ENCODE results near the gene BCL11B.

The BCL11B gene

DNA sequence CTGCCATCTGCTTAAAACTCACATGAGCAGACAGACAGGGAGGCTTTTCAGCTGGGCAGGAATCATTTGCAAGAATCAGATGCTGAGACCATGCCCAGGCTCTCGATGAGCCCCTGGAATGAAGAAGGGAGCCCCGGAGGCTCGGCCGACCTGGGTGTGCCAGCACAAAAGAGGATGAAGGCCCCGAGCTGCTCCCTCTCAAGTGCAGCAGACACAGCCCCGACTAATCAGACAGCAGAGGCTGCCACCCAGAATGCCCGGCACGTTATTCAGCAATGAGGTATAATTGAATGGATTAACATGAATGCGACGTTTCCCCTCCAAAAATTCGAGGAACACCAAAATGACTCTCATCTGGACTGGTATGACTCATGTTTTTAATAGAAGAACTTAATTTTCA lies 58.9 kb downstream of the BCL11B start:
- no peak for DNase-seq
- TF ChIP-seq POLR2A (IDR thresholded peaks at IDR 0.05; ENCODE audit: low read length) (no peak), GATA1 (IDR thresholded peaks at IDR 0.05; ENCODE audit: low read depth, low read length) (no peak)

GRCh38 chr14:99212646-99213045 lies 59.4 kb downstream of the BCL11B start:
- no peak for DNase-seq
- no peak for TF ChIP-seq POLR2A (IDR thresholded peaks at IDR 0.05; ENCODE audit: low read length)
- no peak for TF ChIP-seq GATA1 (IDR thresholded peaks at IDR 0.05; ENCODE audit: low read depth, low read length)

GRCh38 chr14:99212199-99212598 lies 59.8 kb downstream of the BCL11B start:
- no peak for DNase-seq
- TF ChIP-seq GATA1 (IDR thresholded peaks at IDR 0.05; ENCODE audit: low read depth, low read length) = no peak
- TF ChIP-seq POLR2A (IDR thresholded peaks at IDR 0.05; ENCODE audit: low read length) = no peak

- TF ChIP-seq POLR2A (IDR thresholded peaks at IDR 0.05; ENCODE audit: low read length) (no peak), GATA1 (IDR thresholded peaks at IDR 0.05; ENCODE audit: low read depth, low read length) (no peak)
- no peak for DNase-seq
Observed at GRCh38 chr14:99211410-99211809, 60.6 kb downstream of the BCL11B start.

DNA sequence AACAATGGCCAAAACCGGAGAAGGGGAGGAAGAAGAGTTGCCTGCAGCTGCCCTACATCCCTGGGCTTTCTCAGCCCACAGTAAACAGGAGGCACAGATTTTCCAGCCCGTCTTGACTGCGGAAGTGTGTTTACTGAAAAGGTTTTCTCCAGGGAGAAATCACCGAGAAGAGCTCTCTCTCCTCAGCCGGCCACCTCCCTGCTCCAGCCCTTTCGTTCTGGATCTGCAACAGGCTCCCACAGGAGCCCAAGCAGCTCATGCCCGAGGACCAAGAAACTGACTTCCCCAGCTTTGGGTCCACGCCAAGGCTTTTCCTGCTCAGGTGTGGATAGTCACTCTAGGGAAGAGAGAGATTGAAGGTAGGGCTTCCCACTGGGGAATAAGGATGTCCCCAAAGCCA lies 61.7 kb downstream of the BCL11B start:
- TF ChIP-seq POLR2A (IDR thresholded peaks at IDR 0.05; ENCODE audit: low read length) (no peak), GATA1 (IDR thresholded peaks at IDR 0.05; ENCODE audit: low read depth, low read length) (no peak)
- DNase-seq = no peak

DNA sequence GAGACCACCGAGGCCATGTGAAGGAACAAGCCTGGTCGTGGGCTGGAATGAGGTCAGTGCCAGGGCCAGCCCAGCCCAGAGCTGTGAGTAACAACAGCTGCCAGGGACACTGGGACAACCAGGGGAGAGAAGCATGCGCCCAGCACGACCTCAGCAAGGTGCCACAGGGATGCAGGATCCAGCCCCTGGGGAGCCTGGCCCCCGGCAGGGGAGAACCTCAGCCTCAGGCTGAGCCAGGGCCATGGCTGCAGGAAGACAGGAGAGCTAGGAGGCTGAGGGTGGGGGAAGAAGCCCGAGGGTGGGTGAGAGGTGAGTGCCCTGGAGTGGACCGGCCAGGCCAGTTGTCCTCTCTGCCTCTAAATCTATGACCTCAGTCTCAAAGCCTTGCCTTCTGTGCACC lies 62.6 kb downstream of the BCL11B start:
- DNase-seq = no peak
- TF ChIP-seq GATA1 (IDR thresholded peaks at IDR 0.05; ENCODE audit: low read depth, low read length) = no peak
- TF ChIP-seq POLR2A (IDR thresholded peaks at IDR 0.05; ENCODE audit: low read length) = no peak

DNA sequence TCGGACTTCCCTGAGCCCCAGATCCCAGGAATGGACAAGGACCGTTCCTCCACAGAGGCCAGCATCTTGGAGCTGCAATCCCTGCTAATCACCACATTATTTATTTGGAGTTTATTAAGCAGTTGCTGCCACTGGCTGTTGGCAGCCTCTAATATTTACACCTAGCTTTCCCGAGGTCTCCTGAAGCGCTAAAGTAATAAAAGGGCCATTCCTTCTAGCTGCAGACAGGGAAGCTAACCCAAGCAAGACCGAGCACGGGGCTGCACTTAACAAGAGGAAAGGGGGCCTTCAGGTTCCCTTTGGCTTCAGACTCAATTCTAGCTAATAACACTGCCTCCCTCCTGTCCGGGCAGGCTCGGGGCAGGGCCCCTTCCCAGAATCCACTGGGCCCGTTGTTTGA lies 63.7 kb downstream of the BCL11B start:
- TF ChIP-seq POLR2A (IDR thresholded peaks at IDR 0.05; ENCODE audit: low read length) = no peak
- TF ChIP-seq GATA1 (IDR thresholded peaks at IDR 0.05; ENCODE audit: low read depth, low read length) = no peak
- DNase-seq = no peak

GRCh38 chr14:99207456-99207855 lies 64.5 kb downstream of the BCL11B start:
- no peak for TF ChIP-seq POLR2A (IDR thresholded peaks at IDR 0.05; ENCODE audit: low read length)
- no peak for TF ChIP-seq GATA1 (IDR thresholded peaks at IDR 0.05; ENCODE audit: low read depth, low read length)
- DNase-seq = no peak

DNA sequence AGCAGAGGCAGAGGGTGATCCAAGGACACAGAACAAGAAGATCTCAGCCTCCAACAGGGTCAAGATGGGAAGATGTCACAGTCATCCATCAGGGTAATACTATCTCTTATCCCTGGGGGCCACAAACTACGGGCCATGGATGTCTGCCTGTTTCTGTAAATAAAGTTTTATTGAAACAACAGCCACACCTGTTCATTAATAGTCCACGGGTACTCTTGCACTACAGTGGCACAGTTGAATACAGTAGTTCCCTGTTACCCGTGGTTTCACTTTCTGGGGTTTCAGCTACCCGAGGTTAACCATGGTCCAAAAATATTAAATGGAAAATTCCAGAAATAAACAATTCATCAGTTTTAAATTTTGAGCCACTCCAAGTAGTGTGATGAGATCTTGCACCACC lies 65.9 kb downstream of the BCL11B start:
- no peak for TF ChIP-seq GATA1 (IDR thresholded peaks at IDR 0.05; ENCODE audit: low read depth, low read length)
- DNase-seq = no peak

DNA sequence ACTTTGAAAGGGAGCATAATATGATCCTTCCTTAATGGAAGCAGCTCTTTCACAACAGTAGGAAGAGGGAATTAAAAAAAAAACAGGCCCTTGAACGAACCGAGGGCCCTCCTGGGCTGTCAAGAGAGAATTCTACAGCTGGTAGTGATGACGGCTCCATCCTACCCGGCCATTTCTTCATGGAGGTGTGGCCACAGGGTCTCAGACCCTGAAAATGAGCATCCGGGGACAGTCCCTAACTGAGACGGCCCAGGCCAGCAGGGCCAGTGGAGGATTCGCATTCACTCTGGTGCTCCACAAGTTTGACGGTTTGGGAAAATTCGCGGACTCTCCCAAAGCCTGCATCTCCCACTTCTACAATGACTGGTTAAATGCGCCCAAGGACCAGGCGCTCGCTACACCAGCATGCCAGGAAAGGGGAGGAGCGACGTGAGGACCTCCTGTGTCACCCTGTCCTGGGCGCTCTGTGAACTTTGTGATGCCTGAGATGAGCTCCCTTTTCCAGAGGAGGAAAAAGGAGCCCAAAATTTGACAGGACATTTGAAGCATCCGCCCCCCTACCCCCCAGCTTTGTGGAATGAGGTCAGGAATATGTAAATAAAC lies 66.8 kb downstream of the BCL11B start:
- TF ChIP-seq POLR2A (IDR thresholded peaks at IDR 0.05; ENCODE audit: low read length) = no peak
- no peak for TF ChIP-seq GATA1 (IDR thresholded peaks at IDR 0.05; ENCODE audit: low read depth, low read length)

GRCh38 chr14:99203801-99204200 lies 68.2 kb downstream of the BCL11B start:
- TF ChIP-seq POLR2A (IDR thresholded peaks at IDR 0.05; ENCODE audit: low read length) (no peak), GATA1 (IDR thresholded peaks at IDR 0.05; ENCODE audit: low read depth, low read length) (no peak)
- DNase-seq = no peak

More for the DNA sequence above, 66.8 kb downstream of the BCL11B start:
- no peak for DNase-seq

- no peak for DNase-seq
- TF ChIP-seq GATA1 (IDR thresholded peaks at IDR 0.05; ENCODE audit: low read depth, low read length) = no peak
- TF ChIP-seq POLR2A (IDR thresholded peaks at IDR 0.05; ENCODE audit: low read length) = no peak
Observed at GRCh38 chr14:99203080-99203479, 68.9 kb downstream of the BCL11B start.

DNA sequence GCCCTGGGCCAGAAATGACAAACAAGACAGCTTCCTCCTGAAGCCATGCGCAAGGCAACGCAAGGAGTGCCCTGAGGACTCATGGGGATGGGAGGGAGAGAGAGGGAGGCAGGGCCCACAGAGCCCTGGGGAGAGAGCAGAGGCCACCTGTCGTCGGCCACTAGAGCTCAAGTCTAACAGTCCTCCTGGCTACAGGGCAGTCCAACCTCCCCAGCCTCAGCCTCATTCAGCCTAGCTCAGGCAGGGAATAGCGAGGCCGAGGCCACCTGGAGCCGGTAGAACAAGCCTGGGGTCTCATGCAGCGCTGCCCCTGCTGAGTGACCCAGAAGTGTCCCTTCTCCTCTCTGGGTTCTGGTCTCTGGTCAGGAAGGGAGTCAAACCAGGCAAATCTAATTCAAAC lies 69.5 kb downstream of the BCL11B start:
- TF ChIP-seq GATA1 (IDR thresholded peaks at IDR 0.05; ENCODE audit: low read depth, low read length) (no peak), POLR2A (IDR thresholded peaks at IDR 0.05; ENCODE audit: low read length) (no peak)
- DNase-seq = no peak

DNA sequence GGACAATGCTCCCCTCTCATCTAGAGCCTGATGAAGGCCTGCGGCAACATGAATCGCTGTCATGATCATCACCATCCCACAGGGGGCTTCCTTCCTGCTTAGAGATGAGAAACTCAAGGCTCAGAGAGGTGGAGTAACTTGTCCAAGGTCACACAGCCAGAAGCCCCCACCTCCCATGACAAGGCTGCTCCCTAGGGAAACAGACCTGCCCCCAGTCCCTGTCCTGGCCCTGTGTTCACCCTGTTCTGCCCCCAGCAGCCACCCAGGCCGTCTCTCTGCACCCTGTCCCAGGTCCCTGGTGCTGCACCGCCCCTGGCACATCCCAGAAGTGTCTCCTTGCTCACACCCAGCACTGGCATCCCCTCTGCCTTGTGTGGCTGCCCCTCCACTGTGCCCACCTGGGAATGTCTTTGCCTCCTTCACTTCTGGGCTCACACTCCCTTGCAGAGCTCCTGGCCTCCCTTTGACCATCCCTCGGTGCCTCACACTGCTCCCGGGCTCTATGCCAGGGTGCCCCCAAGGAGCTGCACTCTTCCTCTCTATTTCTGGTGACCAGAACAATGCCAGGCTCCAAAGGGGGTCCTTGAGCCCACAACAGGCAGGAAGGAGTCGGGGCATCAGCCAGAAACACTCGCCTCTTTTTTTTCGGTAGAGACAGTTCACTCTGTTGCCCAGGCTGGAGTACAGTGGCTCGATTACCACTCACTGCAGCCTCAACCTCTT lies 70.5 kb downstream of the BCL11B start:
- no peak for DNase-seq

GRCh38 chr14:99200654-99201005 lies 71.4 kb downstream of the BCL11B start:
- no peak for TF ChIP-seq POLR2A (IDR thresholded peaks at IDR 0.05; ENCODE audit: low read length)
- TF ChIP-seq GATA1 (IDR thresholded peaks at IDR 0.05; ENCODE audit: low read depth, low read length) = no peak
- no peak for DNase-seq

More for the DNA sequence above, 70.5 kb downstream of the BCL11B start:
- TF ChIP-seq POLR2A (IDR thresholded peaks at IDR 0.05; ENCODE audit: low read length) (no peak), GATA1 (IDR thresholded peaks at IDR 0.05; ENCODE audit: low read depth, low read length) (no peak)

Data from erythroblast (primary cell).